Neuronal stem cell (in vitro differentiated cells): ENCODE data around the gene CALML4.

Source experiments
- DNase-seq: peaks from one replicate; pipeline ENCODE4 v3.0.0-alpha.2; 2013; ENCODE audit warnings: low spot score
- H2AFZ ChIP-seq: one replicate; pipeline ENCODE4 v1.6.1; 2013; ENCODE audit warnings: mild to moderate bottlenecking, low read length, inconsistent platforms
- H2AK5ac ChIP-seq: 2 replicates; pipeline ENCODE4 v1.6.1; 2013; ENCODE audit warnings: low read depth, mild to moderate bottlenecking, inconsistent platforms, low read length, moderate library complexity, mixed read lengths
- H2BK120ac ChIP-seq: 2 replicates; pipeline ENCODE4 v1.6.1; 2013; ENCODE audit warnings: low read depth, mild to moderate bottlenecking, inconsistent platforms, low read length, moderate library complexity, mixed read lengths
- H2BK12ac ChIP-seq: one replicate; pipeline ENCODE4 v1.6.1; 2013; ENCODE audit warnings: low read length, inconsistent platforms
- H2BK15ac ChIP-seq: 2 replicates; pipeline ENCODE4 v1.6.1; 2013; ENCODE audit warnings: mild to moderate bottlenecking, low read length, inconsistent platforms, mixed read lengths
- H2BK5ac ChIP-seq: one replicate; pipeline ENCODE4 v1.6.1; 2013; ENCODE audit warnings: inconsistent platforms, mild to moderate bottlenecking, low read length, moderate library complexity
- H3K14ac ChIP-seq: one replicate; pipeline ENCODE4 v1.6.1; 2013; ENCODE audit warnings: low read length, inconsistent platforms
- H3K18ac ChIP-seq: 2 replicates; pipeline ENCODE4 v1.6.1; 2013; ENCODE audit warnings: low read length, inconsistent platforms
- H3K23ac ChIP-seq: 2 replicates; pipeline ENCODE4 v1.6.1; 2013; ENCODE audit warnings: low read depth, mild to moderate bottlenecking, mixed read lengths, low read length, inconsistent platforms; ENCODE audit not compliant: poor library complexity
- H3K27ac ChIP-seq: replicated peaks from 3 replicates; pipeline ENCODE4 v1.5.1; 2013; ENCODE audit warnings: low read length, inconsistent platforms
- H3K27me3 ChIP-seq, 3 experiments: 2 replicates each; pipeline ENCODE4 v1.6.1; 2013; ENCODE audit warnings: low read length in 3 of 3, mild to moderate bottlenecking in 2 of 3, inconsistent platforms in 1 of 3, low read depth in 1 of 3, mixed read lengths in 1 of 3, moderate library complexity in 1 of 3; ENCODE audit not compliant: control insufficient read depth in 3 of 3, insufficient read depth in 3 of 3
- H3K36me3 ChIP-seq, 2 donors: replicated peaks in 1 of 2; 2 replicates each; pipeline ENCODE4 v1.6.1; 2013; ENCODE audit warnings: low read length in 2 of 2; ENCODE audit not compliant: control insufficient read depth in 2 of 2, insufficient read depth in 2 of 2
- H3K4ac ChIP-seq: 2 replicates; pipeline ENCODE4 v1.6.1; 2013; ENCODE audit warnings: inconsistent platforms, mild to moderate bottlenecking, low read length, moderate library complexity
- H3K4me1 ChIP-seq, 2 donors: 1 replicate in 1 of 2; 2 replicates in 1 of 2; pipeline ENCODE4 v1.6.1; 2013; ENCODE audit warnings: low read length in 2 of 2, low read depth in 1 of 2; ENCODE audit not compliant: control insufficient read depth in 2 of 2, insufficient read depth in 1 of 2
- H3K4me2 ChIP-seq: one replicate; pipeline ENCODE4 v1.6.1; 2013; ENCODE audit warnings: mild to moderate bottlenecking, low read length, inconsistent platforms; ENCODE audit not compliant: insufficient read depth, poor library complexity, severe bottlenecking
- H3K4me3 ChIP-seq, 2 donors: 2 replicates each; pipeline ENCODE4 v1.5.1; 2013; ENCODE audit warnings: low read length in 2 of 2, mild to moderate bottlenecking in 2 of 2, inconsistent platforms in 1 of 2, moderate library complexity in 1 of 2
- H3K79me1 ChIP-seq: one replicate; pipeline ENCODE4 v1.6.1; 2013; ENCODE audit warnings: low read depth, mild to moderate bottlenecking, inconsistent platforms, low read length, moderate library complexity
- H3K9ac ChIP-seq: one replicate; pipeline ENCODE4 v1.6.1; 2013; ENCODE audit warnings: mild to moderate bottlenecking, low read depth, low read length, inconsistent platforms; ENCODE audit not compliant: poor library complexity
- H3K9me3 ChIP-seq, 2 donors: replicated peaks in 1 of 2; 2 replicates each; pipeline versions ENCODE3 to v1.6.1; 2013; ENCODE audit warnings: low read length in 2 of 2, mild to moderate bottlenecking in 2 of 2, inconsistent platforms in 1 of 2, low read depth in 1 of 2, mixed read lengths in 1 of 2, moderate library complexity in 1 of 2; ENCODE audit not compliant: control insufficient read depth in 2 of 2, insufficient read depth in 1 of 2
- H4K8ac ChIP-seq: one replicate; pipeline ENCODE4 v1.6.1; 2013; ENCODE audit warnings: low read depth, mild to moderate bottlenecking, inconsistent platforms, low read length, moderate library complexity
- H4K91ac ChIP-seq: one replicate; pipeline ENCODE4 v1.6.1; 2013; ENCODE audit warnings: low read length, low read depth, mild to moderate bottlenecking, inconsistent platforms; ENCODE audit not compliant: poor library complexity
- WGBS, 2 donors: extraction: QIAGEN DNeasy Blood & Tissue Kit; methylation state at CpG; one replicate each; pipeline ENCODE4 v1.1.7; 2013; ENCODE audit warnings: missing lambda C conversion rate in 2 of 2, mixed read lengths in 1 of 2; ENCODE audit not compliant: insufficient read length in 2 of 2, insufficient replicate concordance in 1 of 2; ENCODE audit errors: extremely low coverage in 2 of 2; 5-methylcytosine and 5-hydroxymethylcytosine counted together

CALML4 gene

DNA sequence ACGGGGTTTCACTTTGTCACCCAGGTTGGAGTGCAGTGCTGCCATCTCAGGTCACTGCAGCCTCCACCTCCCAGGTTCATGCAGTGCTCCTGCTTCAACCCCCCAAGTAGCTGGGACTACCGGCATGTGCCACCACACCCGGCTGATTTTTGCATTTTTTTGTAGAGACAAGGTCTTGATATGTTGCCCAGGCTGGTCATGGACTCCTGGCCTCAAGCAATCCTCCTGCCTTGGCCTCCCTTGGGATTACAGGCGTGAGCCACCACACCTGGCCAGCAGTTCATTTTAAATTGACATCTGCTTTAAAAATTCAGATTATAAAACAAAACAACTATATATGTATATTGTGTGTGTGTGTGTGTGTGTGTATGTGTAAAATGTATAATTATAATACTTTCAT, 38.3 kb downstream of the CALML4 start:
- Histone ChIP-seq H4K91ac (no peak overlapping the region), H3K4me1 (no peaks in the 10 kb centered on the region), H3K14ac (no peak overlapping the region), H2BK120ac (no peak overlapping the region), H3K4me2 (no peak overlapping the region), H2AK5ac (no peak overlapping the region), H2BK5ac (no peak overlapping the region), H3K4me3 (no peak overlapping the region), H3K18ac (no peak overlapping the region), H2BK12ac (no peak overlapping the region), H3K23ac (no peak overlapping the region), H3K9ac (no peak overlapping the region), H3K79me1 (no peaks in the 10 kb centered on the region), H3K27me3 (no peaks in the 10 kb centered on the region), H4K8ac (no peak overlapping the region), H3K27ac (no peak overlapping the region), H2BK15ac (no peak overlapping the region), H3K4ac (no peak overlapping the region), H2AFZ (no peak overlapping the region), H3K36me3 (peaks cover 7 to 62% of the 10 kb centered on the region in 2 donors), H3K9me3 (no peaks in the 10 kb centered on the region)
- no peak for DNase-seq
- no CpG with 5 or more reads among the region's 4 CpGs for WGBS, 2 donors

DNA sequence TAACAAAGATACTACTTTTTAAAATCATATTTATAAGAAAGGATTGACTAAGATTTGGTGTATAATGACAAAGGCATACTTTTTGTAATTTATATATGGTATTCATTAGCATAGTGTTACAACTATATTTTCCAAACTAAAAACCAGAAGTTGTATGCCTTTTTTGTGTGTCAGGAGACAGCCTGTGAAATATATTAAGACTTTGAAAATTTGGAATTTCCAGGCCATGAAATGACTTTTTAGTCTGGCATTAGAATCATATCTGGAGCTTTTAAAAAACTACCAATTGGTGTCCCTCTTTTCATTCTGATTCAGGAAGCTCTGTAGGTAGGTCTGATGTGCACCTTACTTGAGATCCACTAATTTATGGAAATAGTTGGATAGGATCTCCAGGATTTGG, 41.9 kb downstream of the CALML4 start:
- DNase-seq, result no peak
- H3K4me3 ChIP-seq, result no peak overlapping the region
- no peak overlapping the region for H2AFZ ChIP-seq
- H3K9me3 ChIP-seq, result peaks cover 0 to 12% of the 10 kb centered on the region in 2 donors
- H2BK15ac ChIP-seq, result no peak overlapping the region
- no peaks in the 10 kb centered on the region for H3K79me1 ChIP-seq
- no peak overlapping the region for H4K8ac ChIP-seq
- H3K4me2 ChIP-seq, result no peak overlapping the region
- no peaks in the 10 kb centered on the region for H3K4me1 ChIP-seq
- H3K23ac ChIP-seq, result no peak overlapping the region
- no peak overlapping the region for H2BK120ac ChIP-seq
- H2AK5ac ChIP-seq, result no peak overlapping the region
- no peak overlapping the region for H3K4ac ChIP-seq
- no peak overlapping the region for H3K27ac ChIP-seq
- H2BK5ac ChIP-seq, result no peak overlapping the region
- H3K18ac ChIP-seq, result no peak overlapping the region
- no peak overlapping the region for H2BK12ac ChIP-seq
- no peaks in the 10 kb centered on the region for H3K27me3 ChIP-seq
- peaks cover 10 to 87% of the 10 kb centered on the region in 2 donors for H3K36me3 ChIP-seq
- H3K9ac ChIP-seq, result no peak overlapping the region
- H4K91ac ChIP-seq, result no peak overlapping the region
- H3K14ac ChIP-seq, result no peak overlapping the region

DNA sequence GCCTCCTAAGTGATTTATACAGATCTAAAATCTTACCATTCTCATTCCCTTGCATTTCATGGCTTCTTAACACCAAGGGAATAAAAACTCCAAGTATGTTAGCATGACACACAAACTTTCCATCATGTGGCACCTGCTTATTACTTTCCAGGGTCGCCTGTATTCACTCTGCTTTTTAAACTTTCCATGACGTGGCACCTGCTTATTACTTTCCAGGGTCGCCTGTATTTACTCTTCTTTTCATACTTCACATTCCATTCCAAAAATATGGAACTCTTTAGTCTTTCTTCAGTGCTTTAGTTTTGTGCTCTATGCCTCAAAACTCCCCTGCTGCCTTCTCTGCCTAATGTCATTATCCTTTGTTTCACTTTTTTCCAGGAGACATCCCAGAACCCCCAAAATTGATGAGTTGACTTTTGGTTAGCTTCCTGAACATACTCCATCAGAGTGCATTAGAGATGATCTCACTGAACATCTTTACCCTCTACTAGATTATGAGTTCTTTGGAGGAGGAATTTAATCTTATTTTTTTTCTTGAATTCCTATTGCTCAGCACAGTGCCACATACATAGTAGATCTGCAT, 47.0 kb downstream of the CALML4 start:
- peaks cover 0 to 12% of the 10 kb centered on the region in 2 donors for H3K9me3 ChIP-seq
- H4K91ac ChIP-seq, result no peak overlapping the region
- no CpG with 5 or more reads among the region's 3 CpGs for WGBS, 2 donors
- no peak overlapping the region for H3K27ac ChIP-seq
- no peaks in the 10 kb centered on the region for H3K79me1 ChIP-seq
- H3K36me3 ChIP-seq, result peaks cover 17 to 92% of the 10 kb centered on the region in 2 donors
- no peaks in the 10 kb centered on the region for H3K27me3 ChIP-seq
- no peak overlapping the region for H4K8ac ChIP-seq
- H3K18ac ChIP-seq, result no peak overlapping the region
- H2BK5ac ChIP-seq, result no peak overlapping the region
- H3K23ac ChIP-seq, result no peak overlapping the region
- no peak overlapping the region for H2BK120ac ChIP-seq
- H3K4ac ChIP-seq, result no peak overlapping the region
- H2BK12ac ChIP-seq, result no peak overlapping the region
- H3K4me2 ChIP-seq, result no peak overlapping the region
- no peak overlapping the region for H2AFZ ChIP-seq
- no peak overlapping the region for H3K9ac ChIP-seq
- no peak overlapping the region for H3K14ac ChIP-seq
- DNase-seq, result no peak
- no peaks in the 10 kb centered on the region for H3K4me1 ChIP-seq
- no peak overlapping the region for H3K4me3 ChIP-seq
- H2BK15ac ChIP-seq, result no peak overlapping the region
- H2AK5ac ChIP-seq, result no peak overlapping the region

- H3K27ac ChIP-seq, result no peak overlapping the region
- H2BK120ac ChIP-seq, result no peak overlapping the region
- H3K9me3 ChIP-seq, result peaks cover 0 to 12% of the 10 kb centered on the region in 2 donors
- H2AFZ ChIP-seq, result no peak overlapping the region
- no peak overlapping the region for H3K18ac ChIP-seq
- no peak for DNase-seq
- no peak overlapping the region for H2BK5ac ChIP-seq
- no peaks in the 10 kb centered on the region for H3K79me1 ChIP-seq
- no peak overlapping the region for H3K4ac ChIP-seq
- no peak overlapping the region for H2AK5ac ChIP-seq
- H3K4me1 ChIP-seq, result no peaks in the 10 kb centered on the region
- H3K4me2 ChIP-seq, result no peak overlapping the region
- H3K14ac ChIP-seq, result no peak overlapping the region
- no peak overlapping the region for H3K23ac ChIP-seq
- H2BK15ac ChIP-seq, result no peak overlapping the region
- peaks cover 13 to 88% of the 10 kb centered on the region in 2 donors for H3K36me3 ChIP-seq
- WGBS, 2 donors, result no CpG with 5 or more reads among the region's 1 CpG
- H4K8ac ChIP-seq, result no peak overlapping the region
- H4K91ac ChIP-seq, result no peak overlapping the region
- no peaks in the 10 kb centered on the region for H3K27me3 ChIP-seq
- no peak overlapping the region for H3K4me3 ChIP-seq
- H2BK12ac ChIP-seq, result no peak overlapping the region
- no peak overlapping the region for H3K9ac ChIP-seq
Observed at GRCh38 chr15:68157074-68157473, 48.1 kb downstream of the CALML4 start.
